GM18502 (cell line): ENCODE data around the gene KAT2A.

Experiments
- ATAC-seq: cut with Tn5 transposase; IDR thresholded peaks from one replicate; pipeline ENCODE4 v1.9.1; 2021; ENCODE audit warnings: mild to moderate bottlenecking; ENCODE audit not compliant: unreplicated experiment, poor library complexity

The KAT2A gene

GRCh38 chr17:42096360-42097111 is 24.6 kb downstream of the KAT2A start:
- no peak for ATAC-seq

GRCh38 chr17:42094375-42095069 is 26.6 kb downstream of the KAT2A start:
- no peak for ATAC-seq

- ATAC-seq: no peak
Measured at GRCh38 chr17:42092939-42093338, 28.2 kb downstream of the KAT2A start.

- no peak for ATAC-seq
Measured at GRCh38 chr17:42090964-42091790, 30.0 kb downstream of the KAT2A start.

GRCh38 chr17:42088736-42089135 is 32.4 kb downstream of the KAT2A start:
- no peak for ATAC-seq

DNA sequence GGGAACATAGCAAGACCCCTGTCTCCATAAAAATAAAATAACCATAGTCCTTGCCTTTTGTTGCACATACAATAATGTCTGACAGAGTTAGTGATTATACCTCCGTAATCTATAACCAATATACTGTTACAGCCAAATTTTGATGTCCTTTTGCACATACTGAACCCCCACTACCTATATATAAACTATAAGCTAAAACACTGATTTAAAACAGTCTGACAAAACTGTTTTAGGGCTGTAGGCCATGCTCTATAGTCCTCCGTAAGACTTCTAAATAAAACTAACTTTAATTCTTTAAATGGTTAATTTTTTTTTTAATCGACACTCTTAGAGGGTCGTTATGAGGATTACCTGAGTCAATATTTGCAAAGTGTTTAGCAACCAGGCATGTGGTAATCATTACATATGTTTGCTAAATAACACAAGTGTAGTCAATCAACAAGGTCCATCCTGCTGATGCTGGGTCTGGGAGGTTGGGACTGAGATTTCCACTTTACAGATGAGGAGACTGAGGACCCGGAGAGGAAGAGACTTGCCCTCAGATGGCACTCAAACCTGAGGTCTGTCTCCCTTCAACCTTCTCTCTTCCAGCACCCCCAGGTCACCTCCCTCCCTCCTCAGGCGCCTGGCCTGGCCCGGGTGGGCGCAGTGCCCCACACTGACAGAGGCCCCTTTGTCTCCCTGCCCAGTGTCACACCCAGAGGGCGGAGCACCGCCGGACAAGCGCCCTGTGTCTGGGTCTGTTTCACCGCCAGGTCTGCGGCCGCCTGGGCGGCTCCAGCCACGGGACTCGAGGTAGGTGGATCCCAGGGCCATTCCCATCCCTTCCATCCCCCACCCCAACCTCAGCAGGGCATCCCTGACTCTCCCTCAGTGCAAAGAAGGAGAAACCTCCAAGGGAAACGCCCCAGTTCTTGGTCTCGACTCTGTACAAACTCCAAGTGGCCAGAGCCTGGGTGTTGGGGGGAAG is 33.1 kb downstream of the KAT2A start:
- ATAC-seq: no peak

DNA sequence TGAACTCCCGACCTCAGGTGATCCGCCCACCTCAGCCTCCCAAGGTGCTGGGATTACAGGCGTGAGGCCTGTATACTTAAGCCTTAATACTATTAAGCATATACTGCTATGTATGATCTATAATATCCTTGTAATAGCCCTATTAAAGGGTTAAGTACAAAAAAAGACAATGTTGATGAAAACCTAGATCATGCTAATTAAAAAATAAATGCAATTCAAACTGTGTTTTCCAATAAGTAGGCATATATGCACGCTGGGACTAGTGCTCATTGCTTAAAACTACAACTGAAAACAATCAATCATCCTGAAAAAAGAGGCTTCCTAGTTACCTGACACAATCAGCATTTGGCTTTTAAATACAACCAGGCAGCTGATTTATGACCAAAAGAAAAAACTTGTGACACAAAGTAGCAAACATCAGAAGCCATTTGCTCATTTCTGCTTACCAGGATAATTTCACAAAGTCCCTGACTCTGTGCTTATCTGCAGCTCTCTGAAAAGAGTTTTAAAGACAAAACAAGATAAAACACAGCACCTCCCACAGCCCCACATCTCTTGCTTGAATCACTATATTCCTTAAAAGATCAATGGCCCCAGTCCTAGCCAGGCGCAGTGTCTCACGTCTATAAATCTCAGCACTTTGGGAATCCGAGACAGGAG is 34.0 kb downstream of the KAT2A start:
- no peak for ATAC-seq

DNA sequence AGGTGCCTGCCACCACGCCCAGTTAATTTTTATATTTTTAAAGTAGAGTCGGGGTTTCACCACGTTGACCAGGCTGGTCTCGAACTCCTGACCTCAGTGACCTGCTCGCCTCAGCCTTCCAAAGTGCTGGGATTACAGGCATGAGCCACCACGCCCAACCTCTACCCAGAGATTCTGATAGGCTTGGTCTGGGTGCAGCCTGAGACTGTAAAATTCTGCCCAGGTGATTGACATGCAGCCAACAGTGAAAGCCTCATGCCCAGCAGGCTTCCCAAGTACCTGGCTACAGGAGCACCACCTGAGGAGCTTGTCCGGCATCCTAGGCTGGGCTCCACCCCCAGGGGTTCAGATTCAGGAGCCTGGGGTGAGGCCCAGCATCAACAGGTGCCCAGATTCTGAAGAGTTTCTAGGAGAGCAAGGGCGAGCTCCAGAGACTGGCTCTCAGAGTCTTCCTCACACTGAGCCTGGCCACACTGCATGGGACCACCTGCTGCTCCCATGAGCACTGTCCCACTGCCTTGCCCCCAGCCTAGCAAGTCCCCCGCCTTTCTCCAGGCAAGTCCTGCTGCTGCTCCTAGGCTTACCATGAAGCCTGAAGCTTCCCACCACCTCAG is 39.5 kb downstream of the KAT2A start:
- no peak for ATAC-seq

DNA sequence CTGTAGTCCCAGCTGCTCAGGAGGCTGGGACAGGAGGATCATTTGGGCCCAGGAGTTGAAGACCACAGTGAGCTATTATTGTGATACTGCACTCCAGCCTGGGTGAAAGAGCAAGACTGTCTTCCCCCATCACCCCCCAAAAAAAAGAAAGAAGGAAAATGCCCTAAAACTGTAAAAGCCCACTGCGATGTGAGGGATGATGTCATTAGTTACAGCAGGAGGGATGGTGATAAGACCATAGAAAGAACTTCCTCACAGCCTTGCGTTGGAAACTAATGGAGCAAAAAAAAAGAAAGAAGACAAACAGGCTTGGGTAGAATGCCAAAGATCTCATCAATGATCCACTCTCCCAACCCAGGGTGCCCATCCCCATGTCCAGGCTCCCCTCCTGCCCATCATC is 41.6 kb downstream of the KAT2A start:
- ATAC-seq: no peak

- ATAC-seq: no peak
Measured at GRCh38 chr17:42078396-42079043, 42.6 kb downstream of the KAT2A start.

GRCh38 chr17:42077755-42078154 is 43.4 kb downstream of the KAT2A start:
- no peak for ATAC-seq

- no peak for ATAC-seq
Measured at GRCh38 chr17:42076797-42077559, 44.2 kb downstream of the KAT2A start.

DNA sequence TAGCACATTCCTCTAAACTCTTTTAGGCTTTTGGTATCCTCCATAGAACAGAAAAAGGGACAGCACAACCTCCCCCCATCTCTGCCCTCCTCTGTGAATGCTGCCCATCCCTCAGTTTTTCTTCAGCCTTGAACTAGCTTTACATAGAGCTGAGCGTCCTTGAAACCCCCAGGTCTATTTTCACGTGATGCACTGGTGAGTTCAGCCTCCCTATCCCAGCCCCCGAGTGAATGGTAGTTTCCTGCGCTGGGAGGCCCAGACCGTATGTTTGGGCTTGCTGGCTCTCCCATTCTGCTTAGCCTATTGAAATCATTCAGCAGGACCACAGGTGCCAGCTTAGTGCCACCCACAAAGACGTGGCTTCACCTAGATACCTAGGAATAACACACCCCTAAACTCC is 45.4 kb downstream of the KAT2A start:
- ATAC-seq: no peak

DNA sequence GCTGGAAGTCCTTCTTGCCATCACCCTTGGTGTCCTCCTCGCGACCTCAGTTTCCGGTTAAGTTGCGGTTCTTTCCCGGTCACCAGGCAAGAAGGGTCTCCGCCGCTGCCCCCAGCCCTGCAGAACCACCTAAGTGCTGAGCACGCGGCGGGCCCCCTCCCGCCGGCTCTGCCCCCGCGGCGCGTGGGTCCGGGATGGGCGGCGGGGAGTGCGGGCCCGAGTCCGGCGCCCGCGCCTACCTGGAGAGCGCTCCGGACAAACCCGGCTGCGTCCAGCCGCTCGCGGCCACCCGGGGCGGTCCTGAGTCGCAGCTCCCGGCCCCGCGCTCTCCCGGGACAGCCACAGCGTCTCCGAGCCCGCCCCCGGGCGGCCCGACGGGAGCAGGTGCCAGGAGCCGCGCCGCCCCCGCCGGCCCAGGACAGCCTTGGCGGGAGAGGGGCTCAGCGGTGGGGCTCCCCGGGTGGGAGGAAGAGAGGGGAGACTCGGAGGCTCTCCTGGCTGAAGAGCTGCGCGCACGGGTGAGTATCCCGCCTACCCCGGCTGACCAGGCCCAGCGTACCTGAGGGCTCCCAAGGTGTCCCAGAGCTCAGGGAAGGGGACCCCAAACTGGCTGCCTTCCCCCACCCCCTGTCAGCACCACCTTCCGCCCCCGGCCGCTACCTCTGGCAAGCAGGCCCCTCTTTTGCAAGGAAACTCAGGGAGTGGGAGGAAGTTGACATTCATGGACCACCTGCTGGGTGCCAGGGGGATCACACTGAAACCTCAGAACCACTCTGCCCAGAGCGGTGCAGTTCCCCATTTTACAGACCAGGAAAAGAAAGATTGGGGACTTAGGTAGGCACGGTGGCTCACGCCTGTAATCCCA is 48.6 kb downstream of the KAT2A start:
- ATAC-seq: no peak

DNA sequence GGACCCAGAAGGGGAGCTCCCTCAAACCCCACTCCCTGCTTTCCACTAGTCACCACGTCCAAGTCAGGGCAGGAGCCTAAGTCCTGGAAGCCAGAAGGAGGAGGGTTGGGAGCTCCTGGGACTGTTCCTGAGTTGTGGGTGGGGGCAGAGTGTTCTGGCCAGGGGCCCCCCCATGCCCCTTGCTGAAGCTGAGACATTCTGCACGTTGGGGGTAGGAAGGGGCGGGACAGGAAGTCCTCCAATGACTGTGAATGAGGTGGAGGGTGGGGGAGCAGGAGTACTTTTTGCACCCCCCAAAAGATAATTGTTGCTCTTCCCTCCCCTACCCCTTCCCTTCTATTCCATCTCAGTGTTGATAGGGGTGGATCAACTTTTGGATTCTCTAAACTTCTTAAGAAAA is 49.4 kb downstream of the KAT2A start:
- ATAC-seq: no peak

DNA sequence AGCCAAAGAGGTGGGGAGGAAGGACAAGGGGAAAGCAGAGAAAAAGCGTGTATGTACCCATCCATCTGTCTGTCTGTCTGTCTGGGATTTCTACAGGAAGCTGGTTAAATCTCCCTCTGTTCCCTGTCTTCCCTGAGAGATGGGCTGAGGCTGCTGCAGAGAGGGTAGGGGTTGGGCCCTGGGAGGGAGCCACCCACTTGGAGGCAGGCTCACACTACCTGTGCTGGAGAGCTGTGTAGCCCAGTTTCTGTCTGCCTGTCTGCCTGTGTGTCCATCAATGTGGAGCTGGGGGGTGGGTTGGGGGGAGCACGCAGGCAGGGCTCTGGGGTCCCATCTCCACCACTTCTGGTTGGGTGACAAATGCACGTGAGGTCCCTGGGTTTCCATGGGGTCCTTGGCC is 52.2 kb downstream of the KAT2A start:
- no peak for ATAC-seq
